Liver (tissue), 3 donors: ENCODE data around the gene CYBA.

ENCODE experiments used
- CTCF ChIP-seq: fragments of 150-350 bp; IDR thresholded peaks from 2 replicates; pipeline ENCODE4 v1.5.1; 2017; ENCODE audit warnings: improper control_type of control experiment, low read depth, low read length; ENCODE audit not compliant: missing input control
- RAD21 ChIP-seq, 2 donors: IDR thresholded peaks; 2 replicates each; pipeline ENCODE4 v1.6.1; 2016; ENCODE audit warnings: antibody characterized with exemption in 2 of 2, mild to moderate bottlenecking in 2 of 2
- SP1 ChIP-seq: IDR thresholded peaks from 2 replicates; pipeline ENCODE4 v1.6.1; 2018; ENCODE audit warnings: antibody characterized with exemption, mild to moderate bottlenecking
- donor health status: healthy.
- donor health status: healthy.

- TF ChIP-seq SP1 (no peak), RAD21 (IDR thresholded peaks at IDR 0.05) (no peak), CTCF (no peak)
Observed at GRCh38 chr16:88695218-88695617, 44.4 kb upstream of the CYBA start.
